WERI-Rb-1 (cell line): ENCODE measurements around the gene ZBTB38.

Source experiments
- DNase-seq: peaks from one replicate; pipeline ENCODE4 v3.0.0-alpha.2; 2020
- H3K27ac ChIP-seq: fragments of 250-450 bp; sonication (Bioruptor Pico); 2 replicates; pipeline ENCODE4 v1.5.1; 2020; ENCODE audit warnings: mild to moderate bottlenecking, moderate library complexity
- H3K27me3 ChIP-seq: fragments of 250-450 bp; sonication (Bioruptor Pico); 2 replicates; pipeline ENCODE4 v1.5.1; 2021; ENCODE audit warnings: mild to moderate bottlenecking, low read depth, moderate library complexity; ENCODE audit not compliant: insufficient read depth, severe bottlenecking
- H3K36me3 ChIP-seq: fragments of 250-450 bp; sonication (Bioruptor Pico); 2 replicates; pipeline ENCODE4 v1.5.1; 2020; ENCODE audit warnings: mild to moderate bottlenecking, moderate library complexity
- H3K4me3 ChIP-seq: 2 replicates; pipeline ENCODE4 v1.5.1; 2011; ENCODE audit warnings: low read depth, mild to moderate bottlenecking, control low read depth, low read length
- H3K9me3 ChIP-seq: fragments of 250-450 bp; sonication (Bioruptor Pico); 2 replicates; pipeline ENCODE4 v1.5.1; 2021; ENCODE audit warnings: mild to moderate bottlenecking, moderate library complexity; ENCODE audit not compliant: severe bottlenecking
- CTCF ChIP-seq: IDR thresholded peaks from 2 replicates; pipeline ENCODE4 v1.5.1; 2011; ENCODE audit warnings: low read depth, mild to moderate bottlenecking, control low read depth, inconsistent platforms, low read length

Gene ZBTB38

GRCh38 chr3:141391991-141392316 is 23.6 kb downstream of the ZBTB38 start:
- H3K36me3 ChIP-seq = 0 out of 2 replicates have a peak, but pooled peaks cover 2% of the 10 kb centered on the region
- H3K4me3 ChIP-seq = no peak overlapping the region
- TF ChIP-seq CTCF = no peak
- DNase-seq = no peak
- no peak overlapping the region for H3K27ac ChIP-seq
- H3K27me3 ChIP-seq = no peaks in the 10 kb centered on the region
- peaks cover 8% of the 10 kb centered on the region for H3K9me3 ChIP-seq

GRCh38 chr3:141392416-141392815 is 24.1 kb downstream of the ZBTB38 start:
- no peak for DNase-seq
- Histone ChIP-seq H3K27me3 (no peaks in the 10 kb centered on the region), H3K36me3 (0 out of 2 replicates have a peak, but pooled peaks cover 2% of the 10 kb centered on the region), H3K27ac (no peak overlapping the region), H3K9me3 (peaks cover 12% of the 10 kb centered on the region), H3K4me3 (no peak overlapping the region)
- no peak for TF ChIP-seq CTCF

GRCh38 chr3:141392897-141393734 is 24.8 kb downstream of the ZBTB38 start:
- Histone ChIP-seq H3K4me3 (no peak overlapping the region), H3K27ac (no peak overlapping the region), H3K9me3 (peaks cover 12% of the 10 kb centered on the region), H3K27me3 (no peaks in the 10 kb centered on the region), H3K36me3 (0 out of 2 replicates have a peak, but pooled peaks cover 2% of the 10 kb centered on the region)
- TF ChIP-seq CTCF = no peak
- DNase-seq = no peak

- no peak for DNase-seq
- no peak overlapping the region for H3K4me3 ChIP-seq
- peaks cover 12% of the 10 kb centered on the region for H3K9me3 ChIP-seq
- no peak overlapping the region for H3K27ac ChIP-seq
- no peak for TF ChIP-seq CTCF
- 0 out of 2 replicates have a peak, but pooled peaks cover 2% of the 10 kb centered on the region for H3K36me3 ChIP-seq
- no peaks in the 10 kb centered on the region for H3K27me3 ChIP-seq
Measured at GRCh38 chr3:141393735-141394076, 25.4 kb downstream of the ZBTB38 start.

- Histone ChIP-seq H3K36me3 (0 out of 2 replicates have a peak, but pooled peaks cover 2% of the 10 kb centered on the region), H3K4me3 (no peak overlapping the region), H3K27ac (no peak overlapping the region)
Measured at GRCh38 chr3:141394560-141394959, 26.3 kb downstream of the ZBTB38 start.

More at GRCh38 chr3:141394560-141394959, 26.3 kb downstream of the ZBTB38 start:
- DNase-seq = no peak
- Histone ChIP-seq H3K9me3 (peaks cover 12% of the 10 kb centered on the region), H3K27me3 (no peaks in the 10 kb centered on the region)
- TF ChIP-seq CTCF = no peak
